Measurements from ENCODE around the gene RND3. TPM values are rescaled to one million over a fixed set of nuclear protein-coding genes. Genes with fewer than 3 reads are reported as not detected.

The RND3 gene
- total and polyA plus RNA-seq, 9 of the 15 experiments (the other 6 are each of a cell fraction or from before 2014, with no cell fraction given) = 0.22 to 0.64 (median 0.29) TPM; not detected in 4

- Histone ChIP-seq H3K4me1 (replicated peaks in 1 of 2; ENCODE audit: control insufficient read depth in 2 of 2, insufficient read depth in 2 of 2, low read length in 2 of 2) (no peaks in the 10 kb centered on the region), H2AFZ (ENCODE audit: low read depth, low read length) (no peak overlapping the region), H3K4me3 (no peak overlapping the region), H3K79me2 (ENCODE audit: control insufficient read depth, insufficient read depth, low read length) (no peaks in the 10 kb centered on the region), H3K27ac (ENCODE audit: extremely low read depth, low read depth, low read length) (no peak overlapping the region), H3K9me3 (replicated peaks; ENCODE audit: control insufficient read depth, insufficient read depth, low read depth, low read length) (peaks cover 2% of the 10 kb centered on the region; the same call in 1 of the 2 replicates), H4K20me1 (replicated peaks; ENCODE audit: control insufficient read depth, insufficient read depth, low read length) (no peaks in the 10 kb centered on the region), H3K9ac (ENCODE audit: insufficient read depth in 1 of 2, low read depth in 2 of 2, low read length in 2 of 2) (no peak overlapping the region), H3K4me2 (ENCODE audit: insufficient read depth, low read length) (no peak overlapping the region), H3K27me3 (ENCODE audit: control insufficient read depth in 2 of 2, insufficient read depth in 2 of 2, low read length in 2 of 2) (no peaks in the 10 kb centered on the region), H3K36me3 (ENCODE audit: control insufficient read depth, insufficient read depth, low read length) (no peaks in the 10 kb centered on the region), H3K9me1 (ENCODE audit: control insufficient read depth, insufficient read depth, low read length) (no peaks in the 10 kb centered on the region)
- ATAC-seq = no peak
- 4% methylated on average over 4 of the region's 4 CpGs for WGBS (ENCODE audit: insufficient coverage, low coverage, missing lambda C conversion rate)
- POLR2A ChIA-PET = no interaction called here
- no TSS peak for BruUV-seq (replicated peaks)
- in situ Hi-C loops (cut with MboI) = no loop called here
- CTCF ChIA-PET (ENCODE audit: low intra/inter-chr PET ratio) = interaction anchor here (0.6 kb wide), 1 partner anchor 22 kb away, joined by 3 read pairs; no protein-coding TSS in a partner anchor
- intact Hi-C loops (cut with micrococcal nuclease) = no loop called here
- DNase-seq (ENCODE audit: extremely low read depth in 1 of 4, low spot score in 3 of 4) = no peak
- FAIRE-seq = no peak
- TF ChIP-seq ZKSCAN8 (CRISPR knock-in tag; IDR thresholded peaks at IDR 0.05) = no peak
- no peak for TF ChIP-seq FOXP1 (CRISPR knock-in tag; IDR thresholded peaks at IDR 0.05)
- TF ChIP-seq, protein P1, sequence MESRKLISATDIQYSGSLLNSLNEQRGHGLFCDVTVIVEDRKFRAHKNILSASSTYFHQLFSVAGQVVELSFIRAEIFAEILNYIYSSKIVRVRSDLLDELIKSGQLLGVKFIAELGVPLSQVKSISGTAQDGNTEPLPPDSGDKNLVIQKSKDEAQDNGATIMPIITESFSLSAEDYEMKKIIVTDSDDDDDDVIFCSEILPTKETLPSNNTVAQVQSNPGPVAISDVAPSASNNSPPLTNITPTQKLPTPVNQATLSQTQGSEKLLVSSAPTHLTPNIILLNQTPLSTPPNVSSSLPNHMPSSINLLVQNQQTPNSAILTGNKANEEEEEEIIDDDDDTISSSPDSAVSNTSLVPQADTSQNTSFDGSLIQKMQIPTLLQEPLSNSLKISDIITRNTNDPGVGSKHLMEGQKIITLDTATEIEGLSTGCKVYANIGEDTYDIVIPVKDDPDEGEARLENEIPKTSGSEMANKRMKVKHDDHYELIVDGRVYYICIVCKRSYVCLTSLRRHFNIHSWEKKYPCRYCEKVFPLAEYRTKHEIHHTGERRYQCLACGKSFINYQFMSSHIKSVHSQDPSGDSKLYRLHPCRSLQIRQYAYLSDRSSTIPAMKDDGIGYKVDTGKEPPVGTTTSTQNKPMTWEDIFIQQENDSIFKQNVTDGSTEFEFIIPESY (CRISPR knock-in tag; IDR thresholded peaks at IDR 0.05) = no peak
- TF ChIP-seq, protein P2, sequence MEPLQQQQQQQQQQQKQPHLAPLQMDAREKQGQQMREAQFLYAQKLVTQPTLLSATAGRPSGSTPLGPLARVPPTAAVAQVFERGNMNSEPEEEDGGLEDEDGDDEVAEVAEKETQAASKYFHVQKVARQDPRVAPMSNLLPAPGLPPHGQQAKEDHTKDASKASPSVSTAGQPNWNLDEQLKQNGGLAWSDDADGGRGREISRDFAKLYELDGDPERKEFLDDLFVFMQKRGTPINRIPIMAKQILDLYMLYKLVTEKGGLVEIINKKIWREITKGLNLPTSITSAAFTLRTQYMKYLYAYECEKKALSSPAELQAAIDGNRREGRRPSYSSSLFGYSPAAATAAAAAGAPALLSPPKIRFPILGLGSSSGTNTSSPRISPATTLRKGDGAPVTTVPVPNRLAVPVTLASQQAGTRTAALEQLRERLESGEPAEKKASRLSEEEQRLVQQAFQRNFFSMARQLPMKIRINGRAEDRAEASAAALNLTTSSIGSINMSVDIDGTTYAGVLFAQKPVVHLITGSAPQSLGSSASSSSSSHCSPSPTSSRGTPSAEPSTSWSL (CRISPR knock-in tag; IDR thresholded peaks at IDR 0.05; ENCODE audit: borderline replicate concordance) = no peak
- no peak for TF ChIP-seq ZNF511 (CRISPR knock-in tag; IDR thresholded peaks at IDR 0.05)
- TF ChIP-seq KAT2B (IDR thresholded peaks at IDR 0.05; ENCODE audit: low read depth, low read length) = no peak
- no peak for TF ChIP-seq FOXP4 (CRISPR knock-in tag; IDR thresholded peaks at IDR 0.05; ENCODE audit: borderline replicate concordance)
- TF ChIP-seq SIN3A (IDR thresholded peaks at IDR 0.05; ENCODE audit: borderline replicate concordance in 2 of 2, control insufficient read depth in 1 of 2, low read depth in 2 of 2, low read length in 2 of 2) = no peak
- no peak for TF ChIP-seq FIP1L1 (IDR thresholded peaks at IDR 0.05; ENCODE audit: low read depth, low read length, poor library complexity, severe bottlenecking)
- no peak for TF ChIP-seq YY1 (IDR thresholded peaks at IDR 0.05; ENCODE audit: borderline replicate concordance in 1 of 3, control insufficient read depth in 1 of 3, extremely low read depth in 1 of 3, insufficient read depth in 3 of 3, insufficient read length in 1 of 3, insufficient replicate concordance in 2 of 3, low read depth in 1 of 3, low read length in 2 of 3)
- TF ChIP-seq ZNF830 (CRISPR knock-in tag; IDR thresholded peaks at IDR 0.05) = no peak
- no peak for TF ChIP-seq NR2C1 (IDR thresholded peaks at IDR 0.05)
- TF ChIP-seq NR2C1 (tag; IDR thresholded peaks at IDR 0.05) = no peak
- no peak for TF ChIP-seq ZNF583 (CRISPR knock-in tag; IDR thresholded peaks at IDR 0.05)
Measured at GRCh38 chr2:150465703-150466569, 21.5 kb downstream of the RND3 start.
